ENCODE data around the gene CXCL12. TPM values are rescaled to one million over a fixed set of nuclear protein-coding genes. Genes with fewer than 3 reads are reported as not detected.

CXCL12 gene
- total RNA-seq, 1 donor from 2014 or later = 144 TPM

- intact Hi-C loops (cut with DNase I) = no loop called here
- ATAC-seq (no peak), DNase-seq (ENCODE audit: missing footprints) (no peak)
Observed at GRCh38 chr10:44373341-44373995, 11.4 kb downstream of the CXCL12 start.

- DNase-seq (ENCODE audit: missing footprints) = no peak
- ATAC-seq = no peak
- intact Hi-C loops (cut with DNase I) = no loop called here
Observed at GRCh38 chr10:44372181-44372580, 12.7 kb downstream of the CXCL12 start.

GRCh38 chr10:44370731-44371248 lies 14.1 kb downstream of the CXCL12 start:
- DNase-seq (ENCODE audit: missing footprints) (peak; percentile 70), ATAC-seq (no peak)
- intact Hi-C loops (cut with DNase I) = no loop called here

- no peak for DNase-seq (ENCODE audit: missing footprints)
- ATAC-seq = no peak
- intact Hi-C loops (cut with DNase I) = no loop called here
Observed at GRCh38 chr10:44369854-44370253, 15.0 kb downstream of the CXCL12 start.

GRCh38 chr10:44369296-44369695 lies 15.6 kb downstream of the CXCL12 start:
- DNase-seq (ENCODE audit: missing footprints) (no peak), ATAC-seq (no peak)
- intact Hi-C loops (cut with DNase I) = no loop called here

GRCh38 chr10:44368637-44369036 lies 16.3 kb downstream of the CXCL12 start:
- DNase-seq (ENCODE audit: missing footprints) = no peak
- ATAC-seq = no peak
- intact Hi-C loops (cut with DNase I) = no loop called here

- DNase-seq (ENCODE audit: missing footprints) (no peak), ATAC-seq (no peak)
- intact Hi-C loops (cut with DNase I) = no loop called here
Observed at GRCh38 chr10:44366941-44367630, 17.8 kb downstream of the CXCL12 start.

GRCh38 chr10:44364566-44364965 lies 20.3 kb downstream of the CXCL12 start:
- intact Hi-C loops (cut with DNase I) = no loop called here
- DNase-seq (ENCODE audit: missing footprints) = no peak
- no peak for ATAC-seq

GRCh38 chr10:44363716-44364115 lies 21.2 kb downstream of the CXCL12 start:
- ATAC-seq (no peak), DNase-seq (ENCODE audit: missing footprints) (no peak)
- intact Hi-C loops (cut with DNase I) = no loop called here

GRCh38 chr10:44362866-44363711 lies 21.8 kb downstream of the CXCL12 start:
- intact Hi-C loops (cut with DNase I) = no loop called here
- ATAC-seq (no peak), DNase-seq (ENCODE audit: missing footprints) (no peak)

- DNase-seq (ENCODE audit: missing footprints) = no peak
- ATAC-seq = no peak
- intact Hi-C loops (cut with DNase I) = no loop called here
Observed at GRCh38 chr10:44361109-44361508, 23.8 kb downstream of the CXCL12 start.

GRCh38 chr10:44358080-44358771 lies 26.7 kb downstream of the CXCL12 start:
- intact Hi-C loops (cut with DNase I) = no loop called here
- ATAC-seq = no peak
- DNase-seq (ENCODE audit: missing footprints) = no peak

GRCh38 chr10:44357023-44357540 lies 27.8 kb downstream of the CXCL12 start:
- intact Hi-C loops (cut with DNase I) = no loop called here
- no peak for DNase-seq (ENCODE audit: missing footprints)
- ATAC-seq = no peak

- ATAC-seq (no peak), DNase-seq (ENCODE audit: missing footprints) (no peak)
- intact Hi-C loops (cut with DNase I) = no loop called here
Observed at GRCh38 chr10:44356139-44357022, 28.5 kb downstream of the CXCL12 start.

GRCh38 chr10:44355630-44356029 lies 29.3 kb downstream of the CXCL12 start:
- no peak for ATAC-seq
- intact Hi-C loops (cut with DNase I) = no loop called here
- no peak for DNase-seq (ENCODE audit: missing footprints)

GRCh38 chr10:44354771-44355170 lies 30.1 kb downstream of the CXCL12 start:
- ATAC-seq = no peak
- no peak for DNase-seq (ENCODE audit: missing footprints)
- intact Hi-C loops (cut with DNase I) = no loop called here

- ATAC-seq (no peak), DNase-seq (ENCODE audit: missing footprints) (no peak)
- intact Hi-C loops (cut with DNase I) = no loop called here
Observed at GRCh38 chr10:44353721-44354120, 31.2 kb downstream of the CXCL12 start.

- DNase-seq (ENCODE audit: missing footprints) (no peak), ATAC-seq (no peak)
- intact Hi-C loops (cut with DNase I) = no loop called here
Observed at GRCh38 chr10:44353128-44353390, 31.8 kb downstream of the CXCL12 start.

Data from Right ventricle myocardium inferior (tissue), 1 donor.